ENCODE results near the gene LEKR1.
"Not testable (repeated sequence)": the region's sequence is repeated elsewhere in the genome, so short reads cannot be mapped to it uniquely, and the experiment has no call there.

The LEKR1 gene

GRCh38 chr3:156963096-156963495 lies 136.9 kb downstream of the LEKR1 start:
- DNase-seq (ENCODE audit: low read depth) = no peak
- no peak overlapping the region for H3K4me3 ChIP-seq (ENCODE audit: low read length)
- TF ChIP-seq CTCF (conservative IDR thresholded peaks at IDR 0.05; ENCODE audit: low read length) = no peak

- TF ChIP-seq CTCF (conservative IDR thresholded peaks at IDR 0.05; ENCODE audit: low read length) = no peak
- H3K4me3 ChIP-seq (ENCODE audit: low read length) = no peak overlapping the region
- DNase-seq (ENCODE audit: low read depth) = peak; percentile 41
Measured at GRCh38 chr3:156964577-156964976, 138.4 kb downstream of the LEKR1 start.

GRCh38 chr3:156966349-156966748 lies 140.2 kb downstream of the LEKR1 start:
- H3K4me3 ChIP-seq (ENCODE audit: low read length); DNase-seq (ENCODE audit: low read depth): not testable (repeated sequence)

GRCh38 chr3:156973954-156974353 lies 147.8 kb downstream of the LEKR1 start:
- TF ChIP-seq CTCF (conservative IDR thresholded peaks at IDR 0.05; ENCODE audit: low read length) = no peak

GRCh38 chr3:156974931-156975330 lies 148.8 kb downstream of the LEKR1 start:
- TF ChIP-seq CTCF (conservative IDR thresholded peaks at IDR 0.05; ENCODE audit: low read length) = no peak
- no peak overlapping the region for H3K4me3 ChIP-seq (ENCODE audit: low read length)
- no peak for DNase-seq (ENCODE audit: low read depth)

More at GRCh38 chr3:156973954-156974353, 147.8 kb downstream of the LEKR1 start:
- no peak overlapping the region for H3K4me3 ChIP-seq (ENCODE audit: low read length)
- no peak for DNase-seq (ENCODE audit: low read depth)

- TF ChIP-seq CTCF (conservative IDR thresholded peaks at IDR 0.05; ENCODE audit: low read length) = no peak
- H3K4me3 ChIP-seq (ENCODE audit: low read length) = no peak overlapping the region
- no peak for DNase-seq (ENCODE audit: low read depth)
Measured at GRCh38 chr3:156975721-156976120, 149.6 kb downstream of the LEKR1 start.

- no peak overlapping the region for H3K4me3 ChIP-seq (ENCODE audit: low read length)
- DNase-seq (ENCODE audit: low read depth) = no peak
- TF ChIP-seq CTCF (conservative IDR thresholded peaks at IDR 0.05; ENCODE audit: low read length) = no peak
Measured at GRCh38 chr3:156976933-156977332, 150.8 kb downstream of the LEKR1 start.

- DNase-seq (ENCODE audit: low read depth) = peak; percentile 24
- H3K4me3 ChIP-seq (ENCODE audit: low read length) = no peak overlapping the region
- no peak for TF ChIP-seq CTCF (conservative IDR thresholded peaks at IDR 0.05; ENCODE audit: low read length)
Measured at GRCh38 chr3:156978481-156978961, 152.4 kb downstream of the LEKR1 start.
